ENCODE measurements around the gene CCDC91.
A peak's percentile ranks its signal among the peaks of the same experiment; 100 is the strongest.

Gene CCDC91

GRCh38 chr12:28537474-28537873 lies 347.2 kb downstream of the CCDC91 start:
- no peak for DNase-seq (ENCODE audit: low spot score)

GRCh38 chr12:28539691-28540323 lies 349.6 kb downstream of the CCDC91 start:
- no peak for DNase-seq (ENCODE audit: low spot score)

GRCh38 chr12:28540324-28540714 lies 350.1 kb downstream of the CCDC91 start:
- DNase-seq (ENCODE audit: low spot score): no peak

GRCh38 chr12:28543021-28543890 lies 353.0 kb downstream of the CCDC91 start:
- DNase-seq (ENCODE audit: low spot score): no peak

- DNase-seq (ENCODE audit: low spot score): peak; percentile 7
Measured at GRCh38 chr12:28550757-28551704, 360.8 kb downstream of the CCDC91 start.

- DNase-seq (ENCODE audit: low spot score): no peak
Measured at GRCh38 chr12:28552251-28552970, 362.2 kb downstream of the CCDC91 start.

- no peak for DNase-seq (ENCODE audit: low spot score)
Measured at GRCh38 chr12:28555748-28556147, 365.5 kb downstream of the CCDC91 start.

- DNase-seq (ENCODE audit: low spot score): no peak
Measured at GRCh38 chr12:28558250-28558649, 368.0 kb downstream of the CCDC91 start.

- DNase-seq (ENCODE audit: low spot score): no peak
Measured at GRCh38 chr12:28563286-28563685, 373.0 kb downstream of the CCDC91 start.

- DNase-seq (ENCODE audit: low spot score): no peak
Measured at GRCh38 chr12:28563936-28564335, 373.7 kb downstream of the CCDC91 start.

- DNase-seq (ENCODE audit: low spot score): no peak
Measured at GRCh38 chr12:28568118-28568517, 377.9 kb downstream of the CCDC91 start.

- DNase-seq (ENCODE audit: low spot score): no peak
Measured at GRCh38 chr12:28568704-28569103, 378.4 kb downstream of the CCDC91 start.

- DNase-seq (ENCODE audit: low spot score): no peak
Measured at GRCh38 chr12:28569698-28570411, 379.6 kb downstream of the CCDC91 start.

- no peak for DNase-seq (ENCODE audit: low spot score)
Measured at GRCh38 chr12:28570811-28571210, 380.6 kb downstream of the CCDC91 start.

- DNase-seq (ENCODE audit: low spot score): no peak
Measured at GRCh38 chr12:28574746-28575592, 384.7 kb downstream of the CCDC91 start.

- no peak for DNase-seq (ENCODE audit: low spot score)
Measured at GRCh38 chr12:28575593-28576205, 385.4 kb downstream of the CCDC91 start.

GRCh38 chr12:28578361-28578760 lies 388.1 kb downstream of the CCDC91 start:
- no peak for DNase-seq (ENCODE audit: low spot score)

GRCh38 chr12:28578833-28579252 lies 388.6 kb downstream of the CCDC91 start:
- no peak for DNase-seq (ENCODE audit: low spot score)

- DNase-seq (ENCODE audit: low spot score): no peak
Measured at GRCh38 chr12:28582672-28583376, 392.6 kb downstream of the CCDC91 start.

Measured in globus pallidus (tissue), 1 donor.